Activated CD4-positive, alpha-beta T cell treated with anti-CD3 and anti-CD28 coated beads, Interleukin-2, Interleukin-6, amounts not matched to agents 100 ng/mL and 50 ng/mL, durations not matched to agents 16 hours and 8 hours (primary cell): ENCODE data around the gene KDM3B.

Experiments
- DNase-seq: peaks from one replicate; pipeline ENCODE4 v3.0.0-alpha.2; 2020

The KDM3B gene

DNA sequence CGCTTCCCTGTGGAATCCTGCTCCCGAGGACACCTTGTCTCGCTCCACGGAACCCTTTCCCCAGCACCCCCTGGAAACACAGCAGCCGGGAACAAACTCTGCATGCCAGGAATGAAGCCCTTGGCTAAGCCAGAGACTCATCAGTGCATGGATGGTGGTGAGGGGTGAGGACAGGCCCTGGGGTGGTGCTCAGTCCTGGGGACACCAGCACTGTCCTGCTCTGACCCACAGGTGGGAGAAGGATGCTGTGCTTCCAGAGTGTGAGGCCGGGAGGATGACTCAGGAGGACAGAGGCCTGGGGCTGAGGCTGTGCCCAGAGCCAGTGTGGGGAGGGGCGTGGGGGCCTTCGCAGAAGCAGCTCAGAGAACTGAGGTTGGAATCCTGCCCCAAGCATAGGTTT lies 101.6 kb downstream of the KDM3B start:
- DNase-seq, result no peak

DNA sequence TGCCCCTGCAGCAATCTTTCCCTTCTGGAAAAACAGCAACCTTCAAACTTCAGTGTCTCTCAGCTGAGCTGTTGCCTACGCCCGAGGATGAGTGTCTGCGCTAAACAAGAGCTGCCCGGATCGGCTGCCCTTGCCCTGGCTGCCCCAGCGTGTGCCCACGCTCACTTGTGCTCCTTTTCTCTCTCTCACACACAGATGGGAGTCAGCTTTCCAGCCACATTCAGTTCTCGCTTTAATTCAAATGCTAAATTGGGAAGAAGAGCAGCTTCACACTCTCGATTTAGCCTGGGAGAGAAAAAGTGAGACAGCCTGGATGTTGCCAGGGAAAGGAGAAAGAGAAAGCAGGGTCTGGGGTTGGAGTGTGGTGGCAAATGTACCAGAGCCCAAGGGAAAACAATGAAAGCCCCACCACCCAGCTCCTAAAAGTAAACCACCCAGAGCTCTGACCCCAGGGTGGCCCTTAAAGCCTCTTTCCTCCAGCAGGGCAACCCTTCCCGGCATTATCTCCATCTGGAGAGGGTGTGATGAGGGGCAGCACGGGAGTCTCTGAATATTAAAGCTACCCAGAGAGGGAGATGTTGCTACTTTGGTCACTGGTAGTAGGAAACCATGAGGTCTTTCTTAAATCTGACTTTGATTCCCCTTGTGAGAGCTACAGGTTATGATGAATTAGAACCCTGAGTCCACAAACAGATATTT lies 102.9 kb downstream of the KDM3B start:
- no peak for DNase-seq

DNA sequence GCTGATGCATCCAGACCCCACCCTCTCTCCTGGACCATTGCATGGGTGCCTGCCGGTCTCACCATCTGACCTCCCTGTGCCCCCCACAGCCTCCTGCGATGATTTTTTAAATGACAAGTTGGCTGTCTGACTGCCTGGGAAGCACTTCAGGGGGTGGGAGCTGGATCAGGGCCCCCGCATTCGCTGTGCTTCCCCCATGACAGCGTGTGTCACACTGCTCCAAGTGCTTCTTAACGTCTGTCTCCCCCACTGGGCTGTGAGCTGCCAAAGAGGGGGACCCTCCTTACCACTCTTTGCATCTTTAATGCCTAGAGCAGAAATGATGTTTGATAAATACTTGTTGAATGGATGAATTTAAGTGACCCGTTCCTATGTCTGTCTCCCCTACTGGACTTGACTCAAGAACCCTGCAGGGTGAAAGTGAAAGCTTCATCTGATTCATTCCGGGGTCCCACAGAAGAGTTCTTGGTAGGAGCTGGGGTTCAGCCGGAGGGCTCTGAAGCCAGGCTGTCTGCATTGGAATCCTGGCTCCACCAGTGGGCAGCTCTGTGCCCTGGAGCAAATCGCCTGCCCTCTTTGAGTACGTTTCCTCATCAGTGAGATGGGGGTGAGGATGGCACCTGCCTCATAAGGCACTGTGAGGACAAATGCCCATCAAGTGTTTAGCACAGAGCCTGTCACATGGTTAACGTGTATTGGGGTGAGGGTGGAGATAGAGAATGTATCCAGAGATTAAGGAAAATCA lies 105.2 kb downstream of the KDM3B start:
- no peak for DNase-seq

DNA sequence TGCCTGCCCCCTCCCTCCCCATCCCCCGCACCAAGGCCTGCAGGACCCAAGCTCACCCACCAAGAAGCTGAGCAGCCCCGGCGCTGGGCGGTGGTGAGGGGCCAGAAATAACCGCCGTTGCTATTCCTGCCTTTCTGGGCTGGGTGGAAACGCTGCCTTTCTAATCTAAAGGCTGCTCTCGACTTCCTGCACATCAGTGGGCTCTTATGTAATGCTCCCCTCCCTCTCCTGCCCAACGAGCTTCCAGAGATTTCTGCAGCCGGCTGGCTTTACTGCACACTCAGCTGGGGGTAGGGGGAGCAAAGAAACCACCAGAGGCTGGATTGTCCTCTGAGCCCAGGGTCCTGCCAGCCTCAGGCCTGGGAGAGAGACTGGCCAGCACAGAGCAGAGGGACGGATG lies 105.9 kb downstream of the KDM3B start:
- DNase-seq, result no peak

DNA sequence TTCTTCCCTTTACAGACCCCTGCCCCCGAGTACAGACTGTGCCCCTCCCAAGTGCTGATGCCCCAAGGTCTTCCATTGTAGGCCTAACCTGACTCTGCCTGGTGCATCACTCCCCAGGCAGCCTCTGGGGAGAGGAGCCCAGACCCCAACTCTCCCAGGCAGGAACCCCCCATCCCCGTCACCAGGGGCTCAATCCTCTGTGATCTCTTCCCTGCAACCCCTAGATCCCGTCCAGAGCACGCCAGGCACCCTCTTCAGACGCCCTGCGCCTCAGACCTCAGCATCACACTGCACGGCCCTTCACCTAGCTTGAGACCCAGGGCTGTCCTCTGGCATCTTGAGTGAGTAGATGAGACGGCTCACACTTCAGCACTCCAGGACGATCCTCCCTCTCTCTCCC lies 106.4 kb downstream of the KDM3B start:
- no peak for DNase-seq

DNA sequence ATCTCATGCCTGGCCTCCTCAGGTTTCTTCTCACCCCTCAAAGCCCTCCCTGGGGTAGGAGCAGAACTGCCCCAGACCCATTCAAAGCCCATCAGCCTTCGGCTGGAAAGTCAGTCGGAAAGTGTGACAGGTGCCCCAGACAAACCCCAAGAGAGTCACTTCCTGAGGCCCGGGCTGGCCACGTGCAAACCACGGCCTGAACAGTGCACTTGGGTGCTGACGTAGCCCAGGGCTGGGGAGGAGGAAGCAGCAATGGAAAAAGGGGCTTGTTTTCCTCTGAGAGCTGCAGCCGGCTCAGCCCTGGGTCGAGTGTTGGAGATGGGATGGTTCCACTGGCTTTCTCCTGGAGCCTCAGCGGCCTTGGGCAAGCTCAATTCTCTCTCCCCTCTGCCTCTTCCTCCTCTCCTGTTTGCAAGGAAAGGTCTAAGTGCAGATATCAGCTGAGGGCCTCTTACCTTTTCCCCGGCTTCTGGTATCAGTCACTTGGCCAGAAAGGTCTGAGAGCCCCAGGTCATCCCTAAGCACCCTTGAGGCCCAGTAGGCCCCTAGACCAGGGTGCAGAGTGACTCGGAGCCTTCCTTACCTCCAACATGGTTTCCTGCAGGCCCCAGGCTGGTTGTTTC lies 106.9 kb downstream of the KDM3B start:
- DNase-seq, result peak; percentile 87

DNA sequence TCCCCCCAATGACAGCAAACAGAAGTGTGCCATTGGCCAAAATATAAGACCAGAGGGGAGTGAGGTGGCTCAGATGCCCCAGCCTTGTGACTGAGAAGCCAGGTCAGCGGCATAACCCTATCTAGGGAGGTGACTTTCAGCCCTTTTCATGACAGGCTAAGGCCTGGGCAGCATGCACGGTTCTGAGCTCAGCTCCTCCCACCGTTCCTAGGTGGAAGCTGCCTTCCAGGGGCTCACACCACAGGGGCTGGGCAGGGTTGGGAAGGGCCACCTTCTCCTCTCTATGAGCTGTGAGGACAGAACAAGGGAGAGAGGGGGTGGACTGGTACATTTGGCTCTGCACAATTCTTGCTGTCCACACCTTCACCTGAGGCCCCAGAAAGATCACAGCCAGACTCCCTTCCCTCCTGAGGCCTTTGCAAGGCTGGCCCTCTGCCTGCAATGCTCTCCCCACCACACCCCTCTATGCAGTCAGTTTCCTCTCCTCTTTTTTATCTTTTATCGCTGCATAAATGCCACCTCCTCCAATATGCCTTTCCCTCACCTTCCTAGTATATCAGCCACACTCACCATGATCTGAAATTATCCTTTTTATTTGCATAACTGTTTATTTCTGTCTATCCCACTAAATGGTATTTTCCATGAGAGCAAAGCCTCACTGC lies 107.7 kb downstream of the KDM3B start:
- DNase-seq, result no peak

DNA sequence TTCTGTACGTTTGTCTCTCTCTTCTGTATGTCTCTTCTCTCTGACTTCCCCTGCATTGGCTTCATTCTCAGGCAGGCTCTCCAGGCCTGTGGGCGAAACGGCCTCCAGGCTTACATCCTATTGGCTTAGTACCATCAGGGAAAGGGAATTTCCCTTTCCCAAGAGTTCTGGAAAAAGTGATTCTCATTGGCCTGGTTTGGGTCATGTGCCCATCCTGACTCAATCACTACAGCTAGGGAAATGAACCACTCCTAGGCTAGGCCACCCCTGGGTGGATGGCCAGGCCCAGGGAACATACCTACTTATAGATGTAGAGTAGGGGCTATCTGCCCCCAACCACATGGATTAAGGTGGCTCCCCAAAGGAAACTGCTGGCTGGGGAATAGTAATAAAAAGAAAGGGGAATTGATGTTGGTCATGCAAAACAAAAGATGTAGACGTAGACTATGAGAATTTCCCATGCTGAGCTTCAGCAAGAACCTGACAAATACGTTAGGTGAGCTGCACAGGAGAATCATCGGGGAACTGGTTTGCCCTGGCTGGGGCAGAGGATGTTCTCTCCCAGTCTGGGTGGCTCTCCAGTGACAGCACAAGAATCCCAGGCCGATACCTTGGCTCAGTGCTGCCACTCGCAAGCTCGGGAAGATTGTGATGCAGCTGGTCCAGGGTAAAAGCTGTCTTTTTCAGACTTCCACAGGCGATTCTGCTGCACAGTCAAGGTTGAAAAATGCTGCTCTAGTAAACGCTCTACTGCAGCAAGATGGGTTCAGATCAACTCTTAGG lies 109.0 kb downstream of the KDM3B start:
- DNase-seq, result no peak

DNA sequence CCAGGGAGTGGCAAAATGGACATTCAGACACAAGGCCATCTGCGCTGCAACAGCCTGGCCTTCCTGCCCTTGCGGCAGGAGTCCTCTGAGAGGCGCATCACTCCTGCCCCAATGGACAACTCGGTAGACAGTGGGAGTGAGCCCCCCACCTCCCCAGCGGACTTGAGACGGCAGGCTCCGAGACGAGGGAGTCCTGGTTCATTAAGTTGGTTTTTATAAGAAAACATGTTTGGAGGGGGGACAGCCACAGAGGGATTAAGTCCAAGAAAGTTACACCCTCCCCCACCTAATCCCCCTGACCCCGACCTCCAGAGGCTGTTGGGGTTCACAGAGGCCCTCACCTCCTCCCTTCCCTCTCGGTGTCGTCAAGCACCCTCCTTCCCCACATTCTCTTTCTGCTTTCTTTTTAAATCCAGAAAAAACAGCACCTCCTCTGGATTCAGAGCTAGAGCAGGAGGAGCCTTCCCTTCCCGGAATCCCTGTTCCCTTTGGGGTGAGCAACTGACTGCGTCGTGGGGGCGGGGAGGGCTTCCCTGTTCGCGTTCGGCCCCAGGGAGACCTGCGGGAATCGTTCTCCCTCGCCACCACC lies 111.0 kb downstream of the KDM3B start:
- no peak for DNase-seq

DNA sequence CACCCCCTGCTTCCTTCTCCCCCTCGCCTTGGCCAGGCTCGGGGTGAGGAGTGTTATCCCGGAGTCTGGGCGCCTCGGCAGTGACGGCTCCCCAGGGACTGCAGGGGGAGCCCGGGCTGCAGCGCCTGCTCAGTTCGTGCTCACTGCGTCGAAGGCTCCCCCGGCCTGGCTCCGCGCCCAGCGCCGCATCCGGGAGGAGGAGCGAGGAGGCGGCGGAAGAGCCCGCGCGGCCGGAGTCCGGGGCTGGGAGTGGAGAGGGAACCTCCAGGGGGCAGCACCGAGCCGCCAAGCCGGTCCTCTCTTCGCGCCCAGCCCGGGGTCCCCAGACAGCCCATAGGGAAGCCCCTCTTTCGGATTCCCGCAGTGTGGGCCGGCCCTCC lies 111.5 kb downstream of the KDM3B start:
- peak; percentile 96 for DNase-seq

DNA sequence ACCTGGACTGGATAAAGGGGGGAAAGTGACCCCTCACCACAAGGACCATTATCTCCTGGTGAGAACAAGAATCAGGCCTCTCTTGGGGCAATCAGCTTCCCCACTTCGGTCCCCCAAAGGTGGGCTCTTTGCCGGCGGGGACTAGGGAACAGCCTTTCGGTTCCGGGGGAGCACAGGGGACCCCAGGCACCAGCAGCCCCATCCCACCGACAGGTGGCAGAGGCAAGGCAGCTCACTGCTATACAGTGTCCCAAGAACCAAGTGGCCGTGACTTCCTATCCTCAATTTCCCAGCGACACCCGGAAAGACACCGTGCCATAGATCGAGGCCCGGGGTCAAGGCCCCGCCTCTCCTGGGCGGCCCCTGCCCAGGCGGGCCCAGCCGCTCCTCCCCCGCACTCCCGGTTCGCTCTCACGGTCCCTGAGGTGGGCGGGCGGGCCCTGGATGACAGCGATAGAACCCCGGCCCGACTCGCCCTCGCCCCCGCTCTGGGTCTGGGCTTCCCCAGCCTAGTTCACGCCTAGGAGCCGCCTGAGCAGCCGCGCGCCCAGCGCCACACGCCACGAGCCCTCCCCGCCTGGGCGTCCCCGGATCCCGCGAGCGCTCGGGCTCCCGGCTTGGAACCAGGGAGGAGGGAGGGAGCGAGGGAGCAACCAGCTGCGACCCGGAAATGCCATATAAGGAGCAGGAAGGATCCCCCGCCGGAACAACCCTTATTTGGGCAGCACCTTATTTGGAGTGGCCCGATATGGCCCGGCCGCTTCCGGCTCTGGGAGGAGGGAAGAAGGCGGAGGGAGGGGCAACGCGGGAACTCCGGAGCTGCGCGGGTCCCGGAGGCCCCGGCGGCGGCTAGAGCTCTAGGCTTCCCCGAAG lies 112.1 kb downstream of the KDM3B start:
- DNase-seq, result peak; percentile 98

DNA sequence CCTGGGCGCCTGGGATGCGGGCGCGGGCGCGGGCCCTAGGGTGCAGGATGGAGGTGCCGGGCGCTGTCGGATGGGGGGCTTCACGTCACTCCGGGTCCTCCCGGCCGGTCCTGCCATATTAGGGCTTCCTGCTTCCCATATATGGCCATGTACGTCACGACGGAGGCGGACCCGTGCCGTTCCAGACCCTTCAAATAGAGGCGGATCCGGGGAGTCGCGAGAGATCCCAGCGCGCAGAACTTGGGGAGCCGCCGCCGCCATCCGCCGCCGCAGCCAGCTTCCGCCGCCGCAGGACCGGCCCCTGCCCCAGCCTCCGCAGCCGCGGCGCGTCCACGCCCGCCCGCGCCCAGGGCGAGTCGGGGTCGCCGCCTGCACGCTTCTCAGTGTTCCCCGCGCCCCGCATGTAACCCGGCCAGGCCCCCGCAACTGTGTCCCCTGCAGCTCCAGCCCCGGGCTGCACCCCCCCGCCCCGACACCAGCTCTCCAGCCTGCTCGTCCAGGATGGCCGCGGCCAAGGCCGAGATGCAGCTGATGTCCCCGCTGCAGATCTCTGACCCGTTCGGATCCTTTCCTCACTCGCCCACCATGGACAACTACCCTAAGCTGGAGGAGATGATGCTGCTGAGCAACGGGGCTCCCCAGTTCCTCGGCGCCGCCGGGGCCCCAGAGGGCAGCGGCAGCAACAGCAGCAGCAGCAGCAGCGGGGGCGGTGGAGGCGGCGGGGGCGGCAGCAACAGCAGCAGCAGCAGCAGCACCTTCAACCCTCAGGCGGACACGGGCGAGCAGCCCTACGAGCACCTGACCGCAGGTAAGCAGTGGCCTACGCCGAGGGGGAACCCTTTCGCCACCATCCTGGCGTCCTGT lies 113.0 kb downstream of the KDM3B start, which contains the start of gene EGR1:
Gene EGR1 (plus strand): TSS at position 219 of the 864 bp plus-strand sequence. CDS start 283 bp downstream, at position 502.
- DNase-seq, result peak; percentile 94

DNA sequence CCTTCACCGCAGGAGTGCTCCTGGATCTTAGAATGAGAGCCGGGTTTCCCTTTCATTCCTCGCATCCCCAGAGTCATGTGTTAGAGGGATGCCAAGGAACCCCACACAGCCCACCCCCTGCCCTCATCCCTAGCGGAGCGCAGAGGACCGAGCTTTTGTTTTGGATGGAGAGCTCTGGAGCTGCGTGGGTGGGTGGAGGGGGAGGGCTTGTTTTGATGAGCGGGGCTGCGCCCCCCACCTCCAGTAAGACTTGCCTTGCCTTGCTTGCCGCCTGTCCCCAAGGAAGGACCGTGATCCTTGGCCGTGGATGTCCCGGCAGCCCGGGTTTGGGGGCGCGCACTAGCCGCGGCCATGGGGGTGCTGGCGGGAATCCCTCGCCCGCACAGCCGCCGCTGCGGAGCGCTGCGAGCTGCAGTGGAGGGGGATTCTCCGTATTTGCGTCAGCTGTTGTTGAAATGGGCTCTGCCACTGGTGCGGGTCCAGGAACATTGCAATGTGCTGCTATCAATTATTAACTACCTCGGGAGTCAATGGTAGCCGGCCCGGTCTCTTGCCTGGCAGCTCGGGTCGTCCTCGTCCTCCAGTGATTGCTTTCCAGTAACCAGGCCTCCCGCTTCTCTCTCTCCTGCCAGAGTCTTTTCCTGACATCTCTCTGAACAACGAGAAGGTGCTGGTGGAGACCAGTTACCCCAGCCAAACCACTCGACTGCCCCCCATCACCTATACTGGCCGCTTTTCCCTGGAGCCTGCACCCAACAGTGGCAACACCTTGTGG lies 113.8 kb downstream of the KDM3B start:
- DNase-seq, result no peak

DNA sequence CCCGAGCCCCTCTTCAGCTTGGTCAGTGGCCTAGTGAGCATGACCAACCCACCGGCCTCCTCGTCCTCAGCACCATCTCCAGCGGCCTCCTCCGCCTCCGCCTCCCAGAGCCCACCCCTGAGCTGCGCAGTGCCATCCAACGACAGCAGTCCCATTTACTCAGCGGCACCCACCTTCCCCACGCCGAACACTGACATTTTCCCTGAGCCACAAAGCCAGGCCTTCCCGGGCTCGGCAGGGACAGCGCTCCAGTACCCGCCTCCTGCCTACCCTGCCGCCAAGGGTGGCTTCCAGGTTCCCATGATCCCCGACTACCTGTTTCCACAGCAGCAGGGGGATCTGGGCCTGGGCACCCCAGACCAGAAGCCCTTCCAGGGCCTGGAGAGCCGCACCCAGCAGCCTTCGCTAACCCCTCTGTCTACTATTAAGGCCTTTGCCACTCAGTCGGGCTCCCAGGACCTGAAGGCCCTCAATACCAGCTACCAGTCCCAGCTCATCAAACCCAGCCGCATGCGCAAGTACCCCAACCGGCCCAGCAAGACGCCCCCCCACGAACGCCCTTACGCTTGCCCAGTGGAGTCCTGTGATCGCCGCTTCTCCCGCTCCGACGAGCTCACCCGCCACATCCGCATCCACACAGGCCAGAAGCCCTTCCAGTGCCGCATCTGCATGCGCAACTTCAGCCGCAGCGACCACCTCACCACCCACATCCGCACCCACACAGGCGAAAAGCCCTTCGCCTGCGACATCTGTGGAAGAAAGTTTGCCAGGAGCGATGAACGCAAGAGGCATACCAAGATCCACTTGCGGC lies 114.6 kb downstream of the KDM3B start:
- DNase-seq, result no peak

DNA sequence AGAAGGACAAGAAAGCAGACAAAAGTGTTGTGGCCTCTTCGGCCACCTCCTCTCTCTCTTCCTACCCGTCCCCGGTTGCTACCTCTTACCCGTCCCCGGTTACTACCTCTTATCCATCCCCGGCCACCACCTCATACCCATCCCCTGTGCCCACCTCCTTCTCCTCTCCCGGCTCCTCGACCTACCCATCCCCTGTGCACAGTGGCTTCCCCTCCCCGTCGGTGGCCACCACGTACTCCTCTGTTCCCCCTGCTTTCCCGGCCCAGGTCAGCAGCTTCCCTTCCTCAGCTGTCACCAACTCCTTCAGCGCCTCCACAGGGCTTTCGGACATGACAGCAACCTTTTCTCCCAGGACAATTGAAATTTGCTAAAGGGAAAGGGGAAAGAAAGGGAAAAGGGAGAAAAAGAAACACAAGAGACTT lies 115.2 kb downstream of the KDM3B start:
- DNase-seq, result no peak

DNA sequence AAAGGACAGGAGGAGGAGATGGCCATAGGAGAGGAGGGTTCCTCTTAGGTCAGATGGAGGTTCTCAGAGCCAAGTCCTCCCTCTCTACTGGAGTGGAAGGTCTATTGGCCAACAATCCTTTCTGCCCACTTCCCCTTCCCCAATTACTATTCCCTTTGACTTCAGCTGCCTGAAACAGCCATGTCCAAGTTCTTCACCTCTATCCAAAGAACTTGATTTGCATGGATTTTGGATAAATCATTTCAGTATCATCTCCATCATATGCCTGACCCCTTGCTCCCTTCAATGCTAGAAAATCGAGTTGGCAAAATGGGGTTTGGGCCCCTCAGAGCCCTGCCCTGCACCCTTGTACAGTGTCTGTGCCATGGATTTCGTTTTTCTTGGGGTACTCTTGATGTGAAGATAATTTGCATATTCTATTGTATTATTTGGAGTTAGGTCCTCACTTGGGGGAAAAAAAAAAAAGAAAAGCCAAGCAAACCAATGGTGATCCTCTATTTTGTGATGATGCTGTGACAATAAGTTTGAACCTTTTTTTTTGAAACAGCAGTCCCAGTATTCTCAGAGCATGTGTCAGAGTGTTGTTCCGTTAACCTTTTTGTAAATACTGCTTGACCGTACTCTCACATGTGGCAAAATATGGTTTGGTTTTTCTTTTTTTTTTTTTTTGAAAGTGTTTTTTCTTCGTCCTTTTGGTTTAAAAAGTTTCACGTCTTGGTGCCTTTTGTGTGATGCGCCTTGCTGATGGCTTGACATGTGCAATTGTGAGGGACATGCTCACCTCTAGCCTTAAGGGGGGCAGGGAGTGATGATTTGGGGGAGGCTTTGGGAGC lies 115.9 kb downstream of the KDM3B start:
- DNase-seq, result no peak

DNA sequence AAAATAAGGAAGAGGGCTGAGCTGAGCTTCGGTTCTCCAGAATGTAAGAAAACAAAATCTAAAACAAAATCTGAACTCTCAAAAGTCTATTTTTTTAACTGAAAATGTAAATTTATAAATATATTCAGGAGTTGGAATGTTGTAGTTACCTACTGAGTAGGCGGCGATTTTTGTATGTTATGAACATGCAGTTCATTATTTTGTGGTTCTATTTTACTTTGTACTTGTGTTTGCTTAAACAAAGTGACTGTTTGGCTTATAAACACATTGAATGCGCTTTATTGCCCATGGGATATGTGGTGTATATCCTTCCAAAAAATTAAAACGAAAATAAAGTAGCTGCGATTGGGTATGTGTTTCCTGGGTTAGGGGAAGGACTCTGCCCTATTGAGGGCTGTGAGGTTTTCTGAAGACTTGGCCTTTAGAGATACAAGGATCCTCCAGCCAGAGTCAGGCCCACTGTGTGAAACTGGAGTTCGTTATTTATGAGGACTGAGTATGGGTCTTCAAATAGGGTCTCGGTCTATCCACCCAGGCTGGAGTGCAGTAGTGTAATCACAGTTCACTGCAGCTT lies 116.6 kb downstream of the KDM3B start:
- DNase-seq, result no peak
